GM21717 (cell line): ENCODE results near the gene ZBTB7C.

Experiments
- ATAC-seq: cut with Tn5 transposase; IDR thresholded peaks from one replicate; pipeline ENCODE4 v1.9.1; 2021; ENCODE audit warnings: mild to moderate bottlenecking, moderate library complexity; ENCODE audit not compliant: unreplicated experiment

Gene ZBTB7C

GRCh38 chr18:48418539-48419276, 9.5 kb upstream of the ZBTB7C start:
- no peak for ATAC-seq

- ATAC-seq = no peak
These were observed 8.8 kb upstream of the ZBTB7C start for GRCh38 chr18:48417985-48418384.

GRCh38 chr18:48413342-48413741, 4.2 kb upstream of the ZBTB7C start:
- ATAC-seq = no peak

GRCh38 chr18:48412339-48412929, 3.3 kb upstream of the ZBTB7C start:
- no peak for ATAC-seq

- ATAC-seq = peak; percentile 97
These were observed 1.1 kb upstream of the ZBTB7C start for GRCh38 chr18:48410095-48410920.

- peak; percentile 17 for ATAC-seq
These were observed 460 bp upstream of the ZBTB7C start for GRCh38 chr18:48409591-48410094.

GRCh38 chr18:48408111-48408726, 964 bp downstream of the ZBTB7C start:
- ATAC-seq = no peak

- no peak for ATAC-seq
These were observed 1.8 kb downstream of the ZBTB7C start for GRCh38 chr18:48407358-48407757.

GRCh38 chr18:48405978-48406377, 3.2 kb downstream of the ZBTB7C start:
- ATAC-seq = no peak

- ATAC-seq = no peak
These were observed 4.3 kb downstream of the ZBTB7C start for GRCh38 chr18:48404716-48405507.

GRCh38 chr18:48402953-48403352, 6.2 kb downstream of the ZBTB7C start:
- no peak for ATAC-seq

- ATAC-seq = no peak
These were observed 9.7 kb downstream of the ZBTB7C start for GRCh38 chr18:48399303-48400075.

GRCh38 chr18:48398074-48398473, 11.1 kb downstream of the ZBTB7C start:
- no peak for ATAC-seq

- no peak for ATAC-seq
These were observed 12.2 kb downstream of the ZBTB7C start for GRCh38 chr18:48397021-48397420.

- ATAC-seq = no peak
These were observed 12.6 kb downstream of the ZBTB7C start for GRCh38 chr18:48396561-48396960.

- no peak for ATAC-seq
These were observed 13.5 kb downstream of the ZBTB7C start for GRCh38 chr18:48395646-48396045.

GRCh38 chr18:48394176-48394575, 15.0 kb downstream of the ZBTB7C start:
- ATAC-seq = no peak

GRCh38 chr18:48393776-48394175, 15.4 kb downstream of the ZBTB7C start:
- no peak for ATAC-seq

GRCh38 chr18:48393170-48393569, 16.0 kb downstream of the ZBTB7C start:
- ATAC-seq = no peak

GRCh38 chr18:48392268-48392667, 16.9 kb downstream of the ZBTB7C start:
- no peak for ATAC-seq
